ENCODE measurements around the gene VTI1B.
"Not testable (repeated sequence)": the region's sequence is repeated elsewhere in the genome, so short reads cannot be mapped to it uniquely, and the experiment has no call there.

The VTI1B gene

DNA sequence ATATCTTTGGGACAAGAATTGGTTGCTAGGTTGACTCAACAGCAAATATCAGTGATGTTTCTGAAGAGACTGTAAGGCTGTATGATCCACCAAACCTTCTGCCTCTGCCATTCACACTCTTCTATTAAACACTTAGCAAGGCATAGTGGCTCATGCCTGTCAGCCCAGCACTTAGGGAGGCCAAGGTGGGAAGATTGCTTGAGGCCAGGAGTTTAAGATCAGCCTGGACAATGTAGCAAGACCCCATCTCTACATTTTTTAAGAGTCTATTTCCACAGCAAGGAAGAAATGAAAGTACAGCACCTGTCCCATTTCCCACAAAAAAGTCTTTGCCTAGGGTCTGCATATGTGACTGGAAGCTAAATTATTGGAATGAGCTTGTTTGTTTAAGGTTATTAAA is 46.9 kb downstream of the VTI1B start:
- no peak overlapping the region for H3K4me3 ChIP-seq (ENCODE audit: low read depth, low read length)
- TF ChIP-seq MYC (IDR thresholded peaks at IDR 0.05; ENCODE audit: low read depth, low read length) (no peak), POLR2A (IDR thresholded peaks at IDR 0.05; ENCODE audit: extremely low read depth, insufficient read length) (no peak)
- TF ChIP-seq, protein P1, sequence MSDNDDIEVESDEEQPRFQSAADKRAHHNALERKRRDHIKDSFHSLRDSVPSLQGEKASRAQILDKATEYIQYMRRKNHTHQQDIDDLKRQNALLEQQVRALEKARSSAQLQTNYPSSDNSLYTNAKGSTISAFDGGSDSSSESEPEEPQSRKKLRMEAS (IDR thresholded peaks at IDR 0.05; ENCODE audit: low read depth, low read length), result no peak
- TF ChIP-seq, protein P2, sequence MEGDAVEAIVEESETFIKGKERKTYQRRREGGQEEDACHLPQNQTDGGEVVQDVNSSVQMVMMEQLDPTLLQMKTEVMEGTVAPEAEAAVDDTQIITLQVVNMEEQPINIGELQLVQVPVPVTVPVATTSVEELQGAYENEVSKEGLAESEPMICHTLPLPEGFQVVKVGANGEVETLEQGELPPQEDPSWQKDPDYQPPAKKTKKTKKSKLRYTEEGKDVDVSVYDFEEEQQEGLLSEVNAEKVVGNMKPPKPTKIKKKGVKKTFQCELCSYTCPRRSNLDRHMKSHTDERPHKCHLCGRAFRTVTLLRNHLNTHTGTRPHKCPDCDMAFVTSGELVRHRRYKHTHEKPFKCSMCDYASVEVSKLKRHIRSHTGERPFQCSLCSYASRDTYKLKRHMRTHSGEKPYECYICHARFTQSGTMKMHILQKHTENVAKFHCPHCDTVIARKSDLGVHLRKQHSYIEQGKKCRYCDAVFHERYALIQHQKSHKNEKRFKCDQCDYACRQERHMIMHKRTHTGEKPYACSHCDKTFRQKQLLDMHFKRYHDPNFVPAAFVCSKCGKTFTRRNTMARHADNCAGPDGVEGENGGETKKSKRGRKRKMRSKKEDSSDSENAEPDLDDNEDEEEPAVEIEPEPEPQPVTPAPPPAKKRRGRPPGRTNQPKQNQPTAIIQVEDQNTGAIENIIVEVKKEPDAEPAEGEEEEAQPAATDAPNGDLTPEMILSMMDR (IDR thresholded peaks at IDR 0.05; ENCODE audit: low read depth, low read length), result no peak
- no peak for DNase-seq (ENCODE audit: low read depth)

DNA sequence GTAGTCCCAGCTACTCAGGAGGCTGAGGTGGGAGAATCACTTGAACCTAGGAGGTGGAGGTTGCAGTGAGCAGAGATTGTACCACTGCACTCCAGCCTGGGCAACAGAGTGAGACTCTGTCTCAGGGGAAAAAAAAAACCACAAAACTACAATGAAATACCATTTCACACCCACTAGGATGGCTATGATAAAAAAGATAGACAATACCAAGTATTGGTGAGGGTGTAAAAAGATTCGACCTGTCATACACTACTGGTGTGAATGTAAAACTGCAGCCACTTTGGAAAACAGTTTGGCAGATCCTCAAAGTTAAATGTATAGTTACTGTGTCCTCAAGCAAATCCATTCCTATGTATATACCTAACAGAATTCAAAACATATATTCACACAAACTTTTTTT is 48.3 kb downstream of the VTI1B start:
- not testable (repeated sequence) for DNase-seq (ENCODE audit: low read depth); H3K4me3 ChIP-seq (ENCODE audit: low read depth, low read length)

DNA sequence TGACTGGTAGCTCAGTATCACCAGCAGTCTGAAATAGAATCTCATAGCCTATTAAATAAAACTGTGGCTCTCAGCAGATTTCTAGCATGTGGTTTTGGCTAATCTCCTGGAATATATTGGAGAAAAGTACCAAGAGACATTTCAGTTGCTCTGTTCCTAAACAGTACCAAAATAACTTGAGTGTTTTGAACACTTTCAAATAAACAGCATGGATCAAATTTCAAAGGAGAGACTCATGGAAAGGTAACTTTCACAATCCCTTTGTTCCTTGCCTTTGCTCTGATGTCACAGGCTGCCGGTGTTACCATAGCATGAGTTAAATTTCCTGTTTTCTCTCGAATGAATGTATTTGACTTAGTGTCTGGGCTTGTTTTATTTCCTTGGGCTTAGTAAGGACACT is 51.3 kb downstream of the VTI1B start:
- no peak overlapping the region for H3K4me3 ChIP-seq (ENCODE audit: low read depth, low read length)
- no peak for TF ChIP-seq MYC (IDR thresholded peaks at IDR 0.05; ENCODE audit: low read depth, low read length)
- DNase-seq (ENCODE audit: low read depth), result peak; percentile 18

DNA sequence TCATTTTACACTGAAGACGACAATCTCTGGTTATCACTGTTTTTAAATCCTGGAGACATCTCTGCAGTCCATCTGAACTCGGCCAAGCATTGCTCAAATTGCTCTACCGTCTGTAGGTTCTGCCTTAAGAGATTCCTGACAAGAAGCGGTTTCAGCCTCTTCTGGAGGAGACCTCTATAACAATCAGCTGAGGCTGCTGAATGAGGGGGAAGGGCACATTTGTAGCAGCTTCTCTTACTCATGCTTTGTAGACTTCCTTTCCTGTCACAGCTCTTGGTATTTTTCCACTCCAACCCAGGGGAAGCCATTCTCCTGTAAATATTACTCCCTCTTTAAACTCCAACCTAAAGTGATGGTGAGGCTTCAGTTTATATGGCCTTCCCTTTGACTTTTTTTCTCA is 51.8 kb downstream of the VTI1B start:
- peak; percentile 62 for DNase-seq (ENCODE audit: low read depth)
- TF ChIP-seq POLR2A (IDR thresholded peaks at IDR 0.05; ENCODE audit: extremely low read depth, insufficient read length), result no peak
- no peak overlapping the region for H3K4me3 ChIP-seq (ENCODE audit: low read depth, low read length)

DNA sequence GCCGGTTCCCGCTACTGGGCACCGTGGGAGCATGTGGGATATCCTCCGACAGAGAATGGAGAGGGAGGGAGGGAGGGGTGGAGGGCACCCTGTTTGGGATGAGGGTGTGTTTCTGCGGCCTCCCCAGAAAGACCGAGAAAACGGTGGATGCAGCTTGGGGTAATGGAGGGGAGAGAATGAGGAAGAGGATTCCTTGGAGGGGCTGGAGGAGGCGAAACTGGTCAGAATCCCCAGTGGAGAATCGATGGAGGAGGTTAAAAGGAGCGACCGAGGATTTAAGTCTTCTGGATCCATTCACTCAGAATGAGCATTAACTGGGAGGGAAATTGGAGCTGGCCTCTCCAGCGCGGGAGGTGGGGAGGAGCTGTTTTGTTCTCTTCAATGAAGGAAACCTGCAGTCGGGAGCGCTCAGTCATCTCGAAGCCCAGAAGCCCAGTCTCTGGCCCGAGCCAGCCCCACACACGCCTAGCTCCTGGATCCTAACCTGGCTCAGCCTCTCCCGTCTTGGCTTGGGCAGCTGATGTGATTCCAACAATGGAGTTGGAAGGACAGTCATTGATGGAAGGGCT is 54.1 kb downstream of the VTI1B start:
- no peak for DNase-seq (ENCODE audit: low read depth)
- no peak for TF ChIP-seq POLR2A (IDR thresholded peaks at IDR 0.05; ENCODE audit: extremely low read depth, insufficient read length)
- TF ChIP-seq, protein P1 (IDR thresholded peaks at IDR 0.05; ENCODE audit: low read depth, low read length), result no peak
- TF ChIP-seq, protein P2 (IDR thresholded peaks at IDR 0.05; ENCODE audit: low read depth, low read length), result no peak
- no peak for TF ChIP-seq MYC (IDR thresholded peaks at IDR 0.05; ENCODE audit: low read depth, low read length)
- peak overlapping the region; percentile 48 for H3K4me3 ChIP-seq (ENCODE audit: low read depth, low read length)

DNA sequence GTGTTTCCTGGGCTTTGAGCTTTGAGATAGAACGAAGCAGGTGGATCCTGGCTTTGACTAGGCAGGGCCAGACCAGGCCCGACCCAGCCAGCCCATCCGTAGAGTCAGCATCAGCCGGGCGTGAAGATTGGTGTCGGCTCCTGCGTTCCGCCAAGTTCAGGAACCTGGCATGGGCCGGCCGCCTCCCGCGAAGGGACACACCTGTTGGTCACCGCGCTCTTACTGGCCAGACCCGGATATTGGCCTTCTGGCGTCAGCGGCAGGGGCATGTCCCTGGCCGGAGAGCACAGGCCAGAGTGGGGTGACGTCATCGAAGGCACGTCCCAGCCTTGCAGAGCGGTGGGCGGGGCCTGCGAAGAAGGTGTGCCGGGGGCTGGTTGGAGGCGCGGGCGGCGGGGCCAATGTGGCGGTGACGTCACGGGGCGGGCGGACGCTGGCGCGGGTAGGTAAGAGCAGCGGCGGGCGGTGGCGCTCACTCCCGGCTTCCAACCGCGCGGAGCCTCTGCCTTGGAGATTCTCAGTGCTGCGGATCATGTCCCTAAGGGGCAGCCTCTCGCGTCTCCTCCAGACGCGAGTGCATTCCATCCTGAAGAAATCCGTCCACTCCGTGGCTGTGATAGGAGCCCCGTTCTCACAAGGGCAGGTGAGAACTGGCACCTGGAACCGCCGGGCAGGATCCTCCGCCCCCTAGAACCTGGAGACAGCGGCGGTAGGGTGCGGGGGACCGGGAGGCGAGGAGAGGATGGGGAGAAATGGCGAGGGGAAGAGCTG is 54.8 kb downstream of the VTI1B start, which contains the start of gene ARG2:
Gene ARG2 (plus strand): TSS at position 475 of the 771 bp plus-strand sequence. CDS start 58 bp downstream, at position 533.
- TF ChIP-seq MYC (IDR thresholded peaks at IDR 0.05; ENCODE audit: low read depth, low read length) (no peak), POLR2A (IDR thresholded peaks at IDR 0.05; ENCODE audit: extremely low read depth, insufficient read length) (no peak)
- TF ChIP-seq, protein P1 (IDR thresholded peaks at IDR 0.05; ENCODE audit: low read depth, low read length), result no peak
- TF ChIP-seq, protein P2 (IDR thresholded peaks at IDR 0.05; ENCODE audit: low read depth, low read length), result no peak
- peak; percentile 87 for DNase-seq (ENCODE audit: low read depth)
- peak within 1 kb of the TSS; percentile 48 for H3K4me3 ChIP-seq (ENCODE audit: low read depth, low read length)

DNA sequence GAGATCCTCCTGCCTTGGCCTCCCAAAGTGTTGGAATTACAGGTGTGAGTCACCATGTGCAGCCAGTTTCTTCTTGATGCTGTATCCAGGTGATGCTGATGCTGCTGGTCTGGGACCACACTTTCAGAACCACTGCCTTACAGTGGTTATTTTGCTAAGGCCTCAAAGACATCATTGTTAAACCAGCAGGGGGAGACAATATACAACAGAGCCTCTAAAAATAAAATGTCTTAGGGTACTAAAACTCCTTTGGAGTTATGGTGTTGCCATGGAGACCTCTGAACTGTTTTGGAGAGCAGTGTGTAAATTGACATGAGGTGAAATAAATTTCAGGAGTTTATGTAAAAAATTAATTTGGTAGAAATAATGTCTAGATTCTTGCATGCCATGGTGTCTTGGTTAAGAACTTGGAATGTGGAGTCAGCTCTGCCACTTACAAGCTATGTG is 55.8 kb downstream of the VTI1B start:
- peak; percentile 71 for DNase-seq (ENCODE audit: low read depth)
- no peak overlapping the region for H3K4me3 ChIP-seq (ENCODE audit: low read depth, low read length)
- TF ChIP-seq, protein P2 (IDR thresholded peaks at IDR 0.05; ENCODE audit: low read depth, low read length), result peak; percentile 54
- TF ChIP-seq POLR2A (IDR thresholded peaks at IDR 0.05; ENCODE audit: extremely low read depth, insufficient read length) (no peak), MYC (IDR thresholded peaks at IDR 0.05; ENCODE audit: low read depth, low read length) (no peak)
- TF ChIP-seq, protein P1 (IDR thresholded peaks at IDR 0.05; ENCODE audit: low read depth, low read length), result no peak
